HepG2 (cell line): ENCODE data around the gene JOSD1. TPM values are rescaled to one million over a fixed set of nuclear protein-coding genes. Genes with fewer than 3 reads are reported as not detected.
A peak's percentile ranks its signal among the peaks of the same experiment; 100 is the strongest.

ENCODE experiments used
- ETV6 ChIP-seq: sonication (generic); formaldehyde crosslinking; conservative IDR thresholded peaks from 2 replicates; pipeline ENCODE4 v1.4.0; 2020; ENCODE audit warnings: missing genetic modification reagents
- FLYWCH1 ChIP-seq: sonication (generic); formaldehyde crosslinking; IDR thresholded peaks from 2 replicates; pipeline ENCODE4 v1.8.1; 2023; ENCODE audit warnings: mild to moderate bottlenecking, missing genetic modification reagents
- FOXA3 ChIP-seq: IDR thresholded peaks from 2 replicates; pipeline ENCODE4 v1.6.1; 2016; ENCODE audit warnings: missing genetic modification reagents, missing compliant biosample characterization
- GATAD2A ChIP-seq: IDR thresholded peaks from 2 replicates; pipeline ENCODE4 v1.6.1; 2016
- KDM1A ChIP-seq: IDR thresholded peaks from 2 replicates; pipeline ENCODE4 v1.6.1; 2016; ENCODE audit warnings: missing compliant biosample characterization
- NFE2 ChIP-seq: sonication (generic); formaldehyde crosslinking; IDR thresholded peaks from 2 replicates; pipeline ENCODE4 v1.4.0; 2020; ENCODE audit warnings: missing genetic modification reagents
- NR2F1 ChIP-seq, 2 experiments: fragments of 450-650 bp in 1 of 2; formaldehyde crosslinking in 1 of 2; IDR thresholded peaks; 2 replicates each; pipeline versions ENCODE4 v1.5.0 to v1.6.1; 2016 to 2020; ENCODE audit warnings: mild to moderate bottlenecking in 1 of 2, missing compliant biosample characterization in 1 of 2, missing genetic modification reagents in 1 of 2, moderate library complexity in 1 of 2
- RBFOX2 ChIP-seq: fragments of 200-400 bp; formaldehyde crosslinking; IDR thresholded peaks from 2 replicates; pipeline ENCODE4 v1.6.1; 2017; ENCODE audit warnings: low read depth, mild to moderate bottlenecking, low read length
- RFX1 ChIP-seq: fragments of 450-650 bp; IDR thresholded peaks from 2 replicates; pipeline ENCODE4 v1.6.1; 2017
- SAFB2 ChIP-seq: sonication (generic); formaldehyde crosslinking; IDR thresholded peaks from 2 replicates; pipeline ENCODE4 v1.5.1; 2020; ENCODE audit warnings: missing genetic modification reagents, low read depth, mild to moderate bottlenecking, borderline replicate concordance
- SMAD9 ChIP-seq: sonication (generic); formaldehyde crosslinking; IDR thresholded peaks from 2 replicates; pipeline ENCODE4 v1.5.1; 2020; ENCODE audit warnings: mild to moderate bottlenecking, missing genetic modification reagents
- TGIF2 ChIP-seq: IDR thresholded peaks from 2 replicates; pipeline ENCODE4 v1.6.1; 2016; ENCODE audit warnings: control low read depth, missing compliant biosample characterization
- ZFX ChIP-seq: sonication (generic); formaldehyde crosslinking; IDR thresholded peaks from 2 replicates; pipeline ENCODE4 v1.4.0; 2020; ENCODE audit warnings: mild to moderate bottlenecking, low read depth, missing genetic modification reagents, moderate library complexity
- ZMYM3 ChIP-seq: sonication (generic); formaldehyde crosslinking; IDR thresholded peaks from 2 replicates; pipeline ENCODE4 v1.5.1; 2020; ENCODE audit warnings: mild to moderate bottlenecking, missing genetic modification reagents
- ZNF260 ChIP-seq: sonication (generic); formaldehyde crosslinking; IDR thresholded peaks from 2 replicates; pipeline ENCODE4 v1.4.0; 2020; ENCODE audit warnings: missing genetic modification reagents, low read depth, mild to moderate bottlenecking, borderline replicate concordance
- ZNF331 ChIP-seq: sonication (generic); formaldehyde crosslinking; IDR thresholded peaks from 2 replicates; pipeline ENCODE4 v1.4.0; 2020; ENCODE audit warnings: missing genetic modification reagents
- ZNF431 ChIP-seq: sonication (generic); formaldehyde crosslinking; IDR thresholded peaks from 2 replicates; pipeline ENCODE4 v1.9.0; 2022; ENCODE audit warnings: missing genetic modification reagents, low read depth, mild to moderate bottlenecking, borderline replicate concordance
- ZNF883 ChIP-seq: sonication (generic); formaldehyde crosslinking; IDR thresholded peaks from 2 replicates; pipeline ENCODE4 v1.5.1; 2020; ENCODE audit warnings: mild to moderate bottlenecking, missing genetic modification reagents; ENCODE audit errors: not compliant biosample characterization
- polyA plus RNA-seq, 8 experiments: library from polyadenylated mRNA; depleted of rRNA in 3 of 8; stranded (reverse) in 7 of 8; unstranded in 1 of 8; fragments of >200 nt; fragmentation: Illumina TruSeq in 4 of 8; extraction: Trizol in 4 of 8; gene quantifications; 2 replicates each; pipeline versions ENCODE4 v1.2.1 to v1.2.3, GENCODE V29; 2011 to 2016; ENCODE audit warnings: low read depth in 4 of 8, missing spikeins in 1 of 8, mixed read lengths in 1 of 8; ENCODE audit not compliant: insufficient read depth in 1 of 8
- total RNA-seq, 5 experiments: library from RNA; depleted of rRNA; stranded (reverse); fragments of >200 nt; fragmentation: Illumina TruSeq; extraction: Trizol; gene quantifications; 2 replicates each; pipeline ENCODE4 v1.2.3, GENCODE V29; 2016; ENCODE audit warnings: low read depth in 1 of 5
- TF ChIP-seq, protein P1 (sequence below): sonication (generic); formaldehyde crosslinking; IDR thresholded peaks from 2 replicates; pipeline ENCODE4 v1.5.1; 2020; ENCODE audit warnings: missing genetic modification reagents, mild to moderate bottlenecking, borderline replicate concordance
- TF ChIP-seq, protein P2 (sequence below): sonication (generic); formaldehyde crosslinking; IDR thresholded peaks from 2 replicates; pipeline ENCODE4 v1.5.0; 2020; ENCODE audit warnings: mild to moderate bottlenecking, missing genetic modification reagents
- TF ChIP-seq, protein P3 (sequence below): sonication (generic); formaldehyde crosslinking; IDR thresholded peaks from 2 replicates; pipeline ENCODE4 v1.4.0; 2020; ENCODE audit warnings: low read depth, mild to moderate bottlenecking, missing genetic modification reagents
- TF ChIP-seq, protein P4 (sequence below): sonication (generic); formaldehyde crosslinking; IDR thresholded peaks from 2 replicates; pipeline ENCODE4 v1.4.0; 2020; ENCODE audit warnings: missing genetic modification reagents, mild to moderate bottlenecking, borderline replicate concordance
- TF ChIP-seq, protein P5 (sequence below): sonication (generic); formaldehyde crosslinking; IDR thresholded peaks from 2 replicates; pipeline ENCODE4 v1.8.1; 2023; ENCODE audit warnings: mild to moderate bottlenecking, missing genetic modification reagents

The JOSD1 gene
- total and polyA plus RNA-seq, 2 of the 13 experiments (the other 11 are each of a cell fraction or from before 2014, with no cell fraction given), result 31.7 to 38.4 TPM

DNA sequence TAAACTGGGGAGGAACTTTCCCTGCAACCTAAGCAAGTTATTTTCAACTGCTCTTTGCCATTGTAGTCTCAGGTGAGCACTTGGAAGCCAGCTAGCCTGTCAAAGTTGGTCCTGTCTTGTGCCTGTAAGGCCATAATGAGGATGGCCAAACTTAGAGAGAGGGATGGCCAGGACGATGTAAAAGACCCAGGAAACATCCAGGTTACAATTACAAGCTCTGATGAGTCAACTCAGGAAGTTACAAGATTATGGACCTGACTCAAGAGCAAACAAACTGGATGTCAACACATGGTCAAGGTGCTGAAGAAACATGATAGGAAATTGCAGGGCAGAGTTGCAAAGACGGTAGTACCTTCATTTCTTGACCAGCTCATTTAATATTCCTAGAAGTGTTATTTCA, 6.6 kb upstream of the JOSD1 start (continued):
- TF ChIP-seq, protein P1, sequence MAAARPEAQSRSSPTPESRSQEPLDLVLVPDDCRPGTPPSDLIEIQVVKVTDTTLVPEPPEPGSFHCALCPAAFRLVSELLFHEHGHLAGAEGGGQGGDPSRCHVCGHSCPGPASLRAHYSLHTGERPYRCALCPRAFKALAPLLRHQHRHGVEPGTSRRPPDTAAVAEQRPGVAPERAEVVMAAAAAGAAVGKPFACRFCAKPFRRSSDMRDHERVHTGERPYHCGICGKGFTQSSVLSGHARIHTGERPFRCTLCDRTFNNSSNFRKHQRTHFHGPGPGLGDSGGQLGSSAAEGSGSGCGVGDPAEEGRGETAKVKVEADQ (CRISPR knock-in tag), result no peak
- no peak for TF ChIP-seq NR2F1 (CRISPR knock-in tag; IDR thresholded peaks at IDR 0.05)
- no peak for TF ChIP-seq ZNF883 (CRISPR knock-in tag)
- TF ChIP-seq ZFX (CRISPR knock-in tag), result no peak
- TF ChIP-seq ZNF260, result no peak
- TF ChIP-seq ZMYM3, result no peak
- TF ChIP-seq, protein P2, sequence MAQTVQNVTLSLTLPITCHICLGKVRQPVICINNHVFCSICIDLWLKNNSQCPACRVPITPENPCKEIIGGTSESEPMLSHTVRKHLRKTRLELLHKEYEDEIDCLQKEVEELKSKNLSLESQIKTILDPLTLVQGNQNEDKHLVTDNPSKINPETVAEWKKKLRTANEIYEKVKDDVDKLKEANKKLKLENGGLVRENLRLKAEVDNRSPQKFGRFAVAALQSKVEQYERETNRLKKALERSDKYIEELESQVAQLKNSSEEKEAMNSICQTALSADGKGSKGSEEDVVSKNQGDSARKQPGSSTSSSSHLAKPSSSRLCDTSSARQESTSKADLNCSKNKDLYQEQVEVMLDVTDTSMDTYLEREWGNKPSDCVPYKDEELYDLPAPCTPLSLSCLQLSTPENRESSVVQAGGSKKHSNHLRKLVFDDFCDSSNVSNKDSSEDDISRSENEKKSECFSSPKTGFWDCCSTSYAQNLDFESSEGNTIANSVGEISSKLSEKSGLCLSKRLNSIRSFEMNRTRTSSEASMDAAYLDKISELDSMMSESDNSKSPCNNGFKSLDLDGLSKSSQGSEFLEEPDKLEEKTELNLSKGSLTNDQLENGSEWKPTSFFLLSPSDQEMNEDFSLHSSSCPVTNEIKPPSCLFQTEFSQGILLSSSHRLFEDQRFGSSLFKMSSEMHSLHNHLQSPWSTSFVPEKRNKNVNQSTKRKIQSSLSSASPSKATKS (CRISPR knock-in tag), result no peak
- no peak for TF ChIP-seq ETV6 (CRISPR knock-in tag)
- TF ChIP-seq GATAD2A (CRISPR knock-in tag), result peak; percentile 81
- TF ChIP-seq KDM1A (CRISPR knock-in tag), result 0 out of 2 replicates have a peak, but pooled peaks have one; percentile 47
- TF ChIP-seq, protein P3, sequence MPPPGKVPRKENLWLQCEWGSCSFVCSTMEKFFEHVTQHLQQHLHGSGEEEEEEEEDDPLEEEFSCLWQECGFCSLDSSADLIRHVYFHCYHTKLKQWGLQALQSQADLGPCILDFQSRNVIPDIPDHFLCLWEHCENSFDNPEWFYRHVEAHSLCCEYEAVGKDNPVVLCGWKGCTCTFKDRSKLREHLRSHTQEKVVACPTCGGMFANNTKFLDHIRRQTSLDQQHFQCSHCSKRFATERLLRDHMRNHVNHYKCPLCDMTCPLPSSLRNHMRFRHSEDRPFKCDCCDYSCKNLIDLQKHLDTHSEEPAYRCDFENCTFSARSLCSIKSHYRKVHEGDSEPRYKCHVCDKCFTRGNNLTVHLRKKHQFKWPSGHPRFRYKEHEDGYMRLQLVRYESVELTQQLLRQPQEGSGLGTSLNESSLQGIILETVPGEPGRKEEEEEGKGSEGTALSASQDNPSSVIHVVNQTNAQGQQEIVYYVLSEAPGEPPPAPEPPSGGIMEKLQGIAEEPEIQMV (CRISPR knock-in tag), result no peak
- TF ChIP-seq RBFOX2, result 0 out of 2 replicates have a peak, but pooled peaks have one; percentile 22
- no peak; the same call in 1 of the 2 replicates for TF ChIP-seq TGIF2 (CRISPR knock-in tag)
- no peak for TF ChIP-seq SMAD9 (CRISPR knock-in tag)
- TF ChIP-seq, protein P4, sequence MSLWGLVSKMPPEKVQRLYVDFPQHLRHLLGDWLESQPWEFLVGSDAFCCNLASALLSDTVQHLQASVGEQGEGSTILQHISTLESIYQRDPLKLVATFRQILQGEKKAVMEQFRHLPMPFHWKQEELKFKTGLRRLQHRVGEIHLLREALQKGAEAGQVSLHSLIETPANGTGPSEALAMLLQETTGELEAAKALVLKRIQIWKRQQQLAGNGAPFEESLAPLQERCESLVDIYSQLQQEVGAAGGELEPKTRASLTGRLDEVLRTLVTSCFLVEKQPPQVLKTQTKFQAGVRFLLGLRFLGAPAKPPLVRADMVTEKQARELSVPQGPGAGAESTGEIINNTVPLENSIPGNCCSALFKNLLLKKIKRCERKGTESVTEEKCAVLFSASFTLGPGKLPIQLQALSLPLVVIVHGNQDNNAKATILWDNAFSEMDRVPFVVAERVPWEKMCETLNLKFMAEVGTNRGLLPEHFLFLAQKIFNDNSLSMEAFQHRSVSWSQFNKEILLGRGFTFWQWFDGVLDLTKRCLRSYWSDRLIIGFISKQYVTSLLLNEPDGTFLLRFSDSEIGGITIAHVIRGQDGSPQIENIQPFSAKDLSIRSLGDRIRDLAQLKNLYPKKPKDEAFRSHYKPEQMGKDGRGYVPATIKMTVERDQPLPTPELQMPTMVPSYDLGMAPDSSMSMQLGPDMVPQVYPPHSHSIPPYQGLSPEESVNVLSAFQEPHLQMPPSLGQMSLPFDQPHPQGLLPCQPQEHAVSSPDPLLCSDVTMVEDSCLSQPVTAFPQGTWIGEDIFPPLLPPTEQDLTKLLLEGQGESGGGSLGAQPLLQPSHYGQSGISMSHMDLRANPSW, result no peak
- TF ChIP-seq RFX1, result no peak
- no peak for TF ChIP-seq SAFB2 (CRISPR knock-in tag)
- no peak for TF ChIP-seq FLYWCH1 (CRISPR knock-in tag)
- TF ChIP-seq ZNF431, result no peak
- no peak for TF ChIP-seq NFE2 (CRISPR knock-in tag)
- TF ChIP-seq, protein P5, sequence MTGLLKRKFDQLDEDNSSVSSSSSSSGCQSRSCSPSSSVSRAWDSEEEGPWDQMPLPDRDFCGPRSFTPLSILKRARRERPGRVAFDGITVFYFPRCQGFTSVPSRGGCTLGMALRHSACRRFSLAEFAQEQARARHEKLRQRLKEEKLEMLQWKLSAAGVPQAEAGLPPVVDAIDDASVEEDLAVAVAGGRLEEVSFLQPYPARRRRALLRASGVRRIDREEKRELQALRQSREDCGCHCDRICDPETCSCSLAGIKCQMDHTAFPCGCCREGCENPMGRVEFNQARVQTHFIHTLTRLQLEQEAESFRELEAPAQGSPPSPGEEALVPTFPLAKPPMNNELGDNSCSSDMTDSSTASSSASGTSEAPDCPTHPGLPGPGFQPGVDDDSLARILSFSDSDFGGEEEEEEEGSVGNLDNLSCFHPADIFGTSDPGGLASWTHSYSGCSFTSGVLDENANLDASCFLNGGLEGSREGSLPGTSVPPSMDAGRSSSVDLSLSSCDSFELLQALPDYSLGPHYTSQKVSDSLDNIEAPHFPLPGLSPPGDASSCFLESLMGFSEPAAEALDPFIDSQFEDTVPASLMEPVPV (CRISPR knock-in tag), result no peak
- peak; percentile 74 for TF ChIP-seq ZNF331 (CRISPR knock-in tag)
- TF ChIP-seq FOXA3 (CRISPR knock-in tag), result peak; percentile 90
